Mesendoderm (in vitro differentiated cells): ENCODE results near the gene CXXC1.

ENCODE experiments used
- DNase-seq: peaks from one replicate; pipeline ENCODE4 v3.0.0; 2013
- H2AK5ac ChIP-seq: 2 replicates; pipeline ENCODE4 v1.6.1; 2013; ENCODE audit warnings: low read length, inconsistent platforms
- H2BK120ac ChIP-seq: 2 replicates; pipeline ENCODE4 v1.6.1; 2013; ENCODE audit warnings: low read depth, mild to moderate bottlenecking, low read length, moderate library complexity, mixed read lengths
- H2BK15ac ChIP-seq: replicated peaks from 2 replicates; pipeline ENCODE4 v1.6.1; 2013; ENCODE audit warnings: low read depth, mild to moderate bottlenecking, moderate library complexity
- H2BK5ac ChIP-seq: 2 replicates; pipeline ENCODE4 v1.6.1; 2013; ENCODE audit warnings: low read length, inconsistent platforms
- H3K18ac ChIP-seq: 2 replicates; pipeline ENCODE4 v1.6.1; 2013; ENCODE audit warnings: mild to moderate bottlenecking, low read length, mixed read lengths
- H3K23ac ChIP-seq: one replicate; pipeline ENCODE4 v1.6.1; 2013; ENCODE audit warnings: low read length
- H3K27ac ChIP-seq: 2 replicates; pipeline ENCODE4 v1.5.1; 2013; ENCODE audit warnings: low read depth, mild to moderate bottlenecking, inconsistent platforms, low read length, moderate library complexity
- H3K27me3 ChIP-seq: 2 replicates; pipeline ENCODE4 v1.6.1; 2013; ENCODE audit warnings: low read length, control low read depth, mild to moderate bottlenecking, inconsistent platforms; ENCODE audit not compliant: insufficient read depth, poor library complexity
- H3K36me3 ChIP-seq: 2 replicates; pipeline ENCODE4 v1.6.1; 2013; ENCODE audit warnings: low read length, inconsistent platforms; ENCODE audit not compliant: control insufficient read depth, insufficient read depth
- H3K4ac ChIP-seq: one replicate; pipeline ENCODE4 v1.6.1; 2013; ENCODE audit warnings: low read depth, mild to moderate bottlenecking, low read length, moderate library complexity
- H3K4me1 ChIP-seq: 2 replicates; pipeline ENCODE4 v1.6.1; 2013; ENCODE audit warnings: low read depth, low read length, inconsistent platforms; ENCODE audit not compliant: control insufficient read depth
- H3K4me2 ChIP-seq: 2 replicates; pipeline ENCODE4 v1.6.1; 2013; ENCODE audit warnings: low read length
- H3K4me3 ChIP-seq: 2 replicates; pipeline ENCODE4 v1.5.1; 2013; ENCODE audit warnings: mild to moderate bottlenecking, low read length
- H3K56ac ChIP-seq: one replicate; pipeline ENCODE4 v1.6.1; 2013; ENCODE audit warnings: low read length
- H3K79me1 ChIP-seq: 2 replicates; pipeline ENCODE4 v1.6.1; 2013; ENCODE audit warnings: low read length, inconsistent platforms
- H3K79me2 ChIP-seq: 2 replicates; pipeline ENCODE4 v1.6.1; 2013; ENCODE audit warnings: mild to moderate bottlenecking, low read length; ENCODE audit not compliant: control insufficient read depth, insufficient read depth
- H3K9ac ChIP-seq: 2 replicates; pipeline ENCODE4 v1.6.1; 2013; ENCODE audit warnings: low read length, inconsistent platforms
- H4K5ac ChIP-seq: one replicate; pipeline ENCODE4 v1.6.1; 2013; ENCODE audit warnings: low read length
- H4K8ac ChIP-seq: one replicate; pipeline ENCODE4 v1.6.1; 2013; ENCODE audit warnings: low read depth, mild to moderate bottlenecking, control low read depth, low read length, moderate library complexity
- WGBS: extraction: QIAGEN DNeasy Blood & Tissue Kit; methylation state at CpG from one replicate; pipeline ENCODE4 v1.1.7; 2013; ENCODE audit warnings: low lambda C conversion rate, missing lambda C conversion rate; ENCODE audit not compliant: insufficient coverage; ENCODE audit errors: extremely low coverage; 5-methylcytosine and 5-hydroxymethylcytosine counted together

CXXC1 gene

GRCh38 chr18:50285071-50285470 is 2.4 kb downstream of the CXXC1 start:
- H3K79me1 ChIP-seq, result peaks cover 14% of the 10 kb centered on the region
- no peak overlapping the region for H3K4me3 ChIP-seq
- H4K5ac ChIP-seq, result no peak overlapping the region
- H3K4ac ChIP-seq, result no peak overlapping the region
- H4K8ac ChIP-seq, result no peak overlapping the region
- peaks cover 6% of the 10 kb centered on the region for H3K4me1 ChIP-seq
- H3K27ac ChIP-seq, result no peak overlapping the region
- no peak overlapping the region for H3K18ac ChIP-seq
- H3K9ac ChIP-seq, result no peak overlapping the region
- no peak overlapping the region for H2BK15ac ChIP-seq
- H3K27me3 ChIP-seq, result no peaks in the 10 kb centered on the region
- WGBS, result no CpG with 5 or more reads among the region's 13 CpGs
- H3K36me3 ChIP-seq, result peaks cover 7% of the 10 kb centered on the region
- no peak overlapping the region for H3K56ac ChIP-seq
- no peak for DNase-seq
- H2BK120ac ChIP-seq, result no peak overlapping the region
- H3K23ac ChIP-seq, result no peak overlapping the region
- H2BK5ac ChIP-seq, result no peak overlapping the region
- H3K4me2 ChIP-seq, result no peak overlapping the region
- no peak overlapping the region for H2AK5ac ChIP-seq
- H3K79me2 ChIP-seq, result peaks cover 11% of the 10 kb centered on the region

- no peak for DNase-seq
- Histone ChIP-seq H2BK120ac (no peak overlapping the region), H3K4me3 (no peak overlapping the region), H3K27ac (no peak overlapping the region), H3K9ac (no peak overlapping the region), H3K79me2 (peaks cover 16% of the 10 kb centered on the region), H3K27me3 (no peaks in the 10 kb centered on the region), H3K4ac (no peak overlapping the region), H3K79me1 (peaks cover 18% of the 10 kb centered on the region), H2AK5ac (no peak overlapping the region), H3K36me3 (peaks cover 7% of the 10 kb centered on the region), H3K4me2 (no peak overlapping the region), H3K23ac (no peak overlapping the region), H3K56ac (no peak overlapping the region), H4K8ac (no peak overlapping the region), H3K4me1 (peaks cover 6% of the 10 kb centered on the region), H4K5ac (no peak overlapping the region), H2BK15ac (no peak overlapping the region), H3K18ac (no peak overlapping the region), H2BK5ac (no peak overlapping the region)
- no CpG with 5 or more reads among the region's 15 CpGs for WGBS
Measured at GRCh38 chr18:50284255-50284885, 3.1 kb downstream of the CXXC1 start.

GRCh38 chr18:50283469-50284209 is 3.9 kb downstream of the CXXC1 start:
- H3K79me2 ChIP-seq, result peaks cover 20% of the 10 kb centered on the region
- H4K5ac ChIP-seq, result no peak overlapping the region
- no peak overlapping the region for H2BK120ac ChIP-seq
- H3K4me3 ChIP-seq, result no peak overlapping the region
- H2AK5ac ChIP-seq, result no peak overlapping the region
- H3K79me1 ChIP-seq, result peaks cover 24% of the 10 kb centered on the region
- DNase-seq, result no peak
- no CpG with 5 or more reads among the region's 29 CpGs for whole genome bisulfite sequencing
- H3K9ac ChIP-seq, result no peak overlapping the region
- H3K4me2 ChIP-seq, result no peak overlapping the region
- H3K4me1 ChIP-seq, result peaks cover 6% of the 10 kb centered on the region
- H3K56ac ChIP-seq, result no peak overlapping the region
- H3K18ac ChIP-seq, result no peak overlapping the region
- no peak overlapping the region for H3K23ac ChIP-seq
- H2BK5ac ChIP-seq, result no peak overlapping the region
- H3K27ac ChIP-seq, result no peak overlapping the region
- H3K36me3 ChIP-seq, result peaks cover 8% of the 10 kb centered on the region
- H3K4ac ChIP-seq, result no peak overlapping the region
- H3K27me3 ChIP-seq, result no peaks in the 10 kb centered on the region
- H2BK15ac ChIP-seq, result no peak overlapping the region
- no peak overlapping the region for H4K8ac ChIP-seq

- 100% methylated on average over 2 of the region's 42 CpGs for WGBS
- H3K79me2 ChIP-seq, result peaks cover 20% of the 10 kb centered on the region
- H3K79me1 ChIP-seq, result peaks cover 26% of the 10 kb centered on the region
- peaks cover 8% of the 10 kb centered on the region for H3K36me3 ChIP-seq
- no peak overlapping the region for H3K27ac ChIP-seq
- no peaks in the 10 kb centered on the region for H3K27me3 ChIP-seq
- no peak overlapping the region for H3K9ac ChIP-seq
- H3K4me1 ChIP-seq, result peaks cover 6% of the 10 kb centered on the region
- no peak overlapping the region for H2BK120ac ChIP-seq
- H4K8ac ChIP-seq, result no peak overlapping the region
- H3K4me2 ChIP-seq, result no peak overlapping the region
- no peak overlapping the region for H2AK5ac ChIP-seq
- H3K56ac ChIP-seq, result no peak overlapping the region
- H3K4me3 ChIP-seq, result no peak overlapping the region
- H3K23ac ChIP-seq, result no peak overlapping the region
- H2BK15ac ChIP-seq, result no peak overlapping the region
- no peak overlapping the region for H2BK5ac ChIP-seq
- H3K18ac ChIP-seq, result no peak overlapping the region
- no peak overlapping the region for H3K4ac ChIP-seq
- DNase-seq, result no peak
- H4K5ac ChIP-seq, result no peak overlapping the region
Measured at GRCh38 chr18:50282521-50283335, 4.8 kb downstream of the CXXC1 start.

GRCh38 chr18:50281972-50282520 is 5.4 kb downstream of the CXXC1 start:
- Histone ChIP-seq H2BK5ac (peak overlapping the region; percentile 38), H3K56ac (peak overlapping the region; percentile 86), H3K4me1 (peaks cover 6% of the 10 kb centered on the region), H3K36me3 (peaks cover 8% of the 10 kb centered on the region), H3K23ac (no peak overlapping the region), H4K5ac (no peak overlapping the region), H3K4ac (no peak overlapping the region), H2AK5ac (no peak overlapping the region), H3K4me3 (peak overlapping the region; percentile 29), H3K79me1 (peaks cover 26% of the 10 kb centered on the region), H3K27me3 (no peaks in the 10 kb centered on the region), H3K79me2 (peaks cover 20% of the 10 kb centered on the region), H3K9ac (peak overlapping the region; percentile 75), H4K8ac (no peak overlapping the region), H3K4me2 (peak overlapping the region; percentile 55), H2BK15ac (no peak overlapping the region), H3K18ac (no peak overlapping the region), H2BK120ac (no peak overlapping the region), H3K27ac (peak overlapping the region; percentile 13)
- no CpG with 5 or more reads among the region's 35 CpGs for WGBS
- DNase-seq, result no peak
